ENCODE results near the gene ENOX1.

The ENOX1 gene

DNA sequence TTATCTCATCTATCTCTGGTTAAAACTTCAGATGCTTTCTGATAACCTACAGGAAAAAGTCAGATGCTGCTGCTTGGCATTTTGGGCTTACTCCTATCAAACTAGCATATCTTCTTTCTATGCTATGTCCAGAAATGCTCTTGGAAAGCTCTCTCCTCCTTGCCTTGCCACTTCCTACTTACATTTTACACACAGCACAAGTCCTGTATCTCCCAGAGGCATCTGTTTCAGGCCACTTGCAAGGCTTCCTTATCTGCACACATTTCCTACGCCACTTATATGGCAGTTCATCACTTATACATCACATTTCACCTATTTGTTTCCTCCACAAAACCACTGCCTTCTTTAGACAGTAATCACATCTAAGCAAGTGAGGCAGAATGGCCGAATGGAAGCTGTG lies 543.1 kb downstream of the ENOX1 start:
- H2AFZ ChIP-seq (ENCODE audit: low read length, unreplicated experiment), result no peak overlapping the region
- no peaks in the 10 kb centered on the region for H3K27me3 ChIP-seq (ENCODE audit: insufficient read depth, low read length)

DNA sequence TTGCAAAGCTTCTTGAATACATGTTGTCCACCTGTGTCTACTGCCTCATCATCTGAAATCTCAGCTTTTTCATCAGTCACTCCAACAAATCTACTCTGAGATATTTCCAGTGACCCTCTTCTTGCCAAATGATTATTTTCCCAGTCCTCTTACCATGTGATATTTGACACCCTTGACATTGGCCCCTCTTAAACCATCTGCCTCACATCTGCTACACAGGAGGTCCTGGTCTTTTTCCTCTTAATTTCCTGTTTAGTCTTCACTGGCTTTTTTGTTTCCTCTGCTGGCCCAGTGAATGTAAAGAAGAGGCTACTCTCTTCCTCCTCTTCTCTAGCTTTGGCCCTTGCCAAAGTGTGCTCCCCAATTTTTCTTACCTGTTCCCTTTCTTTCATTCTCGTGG lies 544.7 kb downstream of the ENOX1 start:
- Histone ChIP-seq H3K36me3 (ENCODE audit: insufficient read depth, low read length) (no peaks in the 10 kb centered on the region), H2AFZ (ENCODE audit: low read length, unreplicated experiment) (no peak overlapping the region), H3K27ac (ENCODE audit: low read depth, low read length) (no peak overlapping the region), H3K27me3 (ENCODE audit: insufficient read depth, low read length) (no peaks in the 10 kb centered on the region), H3K4me1 (ENCODE audit: control insufficient read depth, insufficient read depth, low read length, unreplicated experiment) (peaks cover 16% of the 10 kb centered on the region), H3K79me2 (ENCODE audit: control insufficient read depth, insufficient read depth, low read length, unreplicated experiment) (no peaks in the 10 kb centered on the region), H3K4me3 (ENCODE audit: low read depth, low read length) (no peak overlapping the region)

More for the DNA sequence above, 543.1 kb downstream of the ENOX1 start:
- Histone ChIP-seq H3K27ac (ENCODE audit: low read depth, low read length) (no peak overlapping the region), H3K4me1 (ENCODE audit: control insufficient read depth, insufficient read depth, low read length, unreplicated experiment) (peaks cover 16% of the 10 kb centered on the region), H3K4me3 (ENCODE audit: low read depth, low read length) (no peak overlapping the region), H3K36me3 (ENCODE audit: insufficient read depth, low read length) (no peaks in the 10 kb centered on the region), H3K79me2 (ENCODE audit: control insufficient read depth, insufficient read depth, low read length, unreplicated experiment) (no peaks in the 10 kb centered on the region)

DNA sequence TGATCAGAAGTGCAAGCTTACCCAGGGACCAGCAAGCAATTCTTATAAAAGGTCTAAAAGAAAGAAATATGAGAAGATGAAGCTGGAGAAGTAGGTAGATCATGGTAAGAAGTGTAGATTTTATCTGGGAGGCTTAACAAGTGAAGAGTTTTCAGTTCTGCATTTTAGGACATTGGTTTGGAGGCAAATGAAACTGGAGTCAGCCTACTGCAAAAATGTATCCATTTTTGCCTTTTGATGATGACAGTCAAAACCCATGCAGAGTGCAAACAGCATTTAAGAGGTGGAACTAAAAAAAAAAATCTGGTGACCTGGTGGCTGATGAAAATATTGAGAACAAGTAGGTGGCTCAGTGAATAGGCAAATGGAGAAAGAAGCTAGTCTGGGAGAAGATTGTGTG lies 546.5 kb downstream of the ENOX1 start:
- Histone ChIP-seq H3K79me2 (ENCODE audit: control insufficient read depth, insufficient read depth, low read length, unreplicated experiment) (no peaks in the 10 kb centered on the region), H2AFZ (ENCODE audit: low read length, unreplicated experiment) (no peak overlapping the region), H3K27ac (ENCODE audit: low read depth, low read length) (no peak overlapping the region)

DNA sequence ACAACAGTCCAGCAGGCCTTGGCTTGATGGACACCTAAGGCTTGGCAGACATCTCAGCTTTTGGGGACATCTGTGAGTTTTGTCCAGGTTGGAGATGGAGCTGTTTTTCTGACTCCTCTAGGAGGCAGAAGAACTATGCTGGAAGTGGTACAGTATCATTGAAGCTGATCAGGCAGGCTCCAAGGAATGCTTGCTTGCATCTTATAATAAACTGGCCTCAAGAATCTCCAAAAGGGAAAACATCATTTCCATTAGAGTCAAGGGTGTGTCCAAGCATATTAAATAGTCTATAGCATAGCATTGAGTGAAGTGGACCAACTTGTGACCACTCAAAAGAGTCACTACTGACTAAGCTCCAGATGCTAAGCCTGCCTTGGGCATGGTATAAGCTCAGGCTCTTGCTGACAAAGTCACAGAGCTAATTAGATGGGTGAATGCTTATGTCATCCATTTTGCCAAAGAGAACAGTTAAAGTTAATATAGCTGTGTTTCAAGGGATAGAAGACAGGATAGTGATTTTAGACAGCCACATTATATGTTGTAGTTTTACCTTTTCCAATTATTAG lies 547.4 kb downstream of the ENOX1 start:
- H3K4me1 ChIP-seq (ENCODE audit: control insufficient read depth, insufficient read depth, low read length, unreplicated experiment), result peaks cover under 1% of the 10 kb centered on the region
- no peak overlapping the region for H3K4me3 ChIP-seq (ENCODE audit: low read depth, low read length)
- no peak overlapping the region for H3K27ac ChIP-seq (ENCODE audit: low read depth, low read length)
- H3K36me3 ChIP-seq (ENCODE audit: insufficient read depth, low read length), result no peaks in the 10 kb centered on the region
- H3K79me2 ChIP-seq (ENCODE audit: control insufficient read depth, insufficient read depth, low read length, unreplicated experiment), result no peaks in the 10 kb centered on the region
- no peaks in the 10 kb centered on the region for H3K27me3 ChIP-seq (ENCODE audit: insufficient read depth, low read length)
- H2AFZ ChIP-seq (ENCODE audit: low read length, unreplicated experiment), result no peak overlapping the region

More for the DNA sequence above, 546.5 kb downstream of the ENOX1 start:
- Histone ChIP-seq H3K36me3 (ENCODE audit: insufficient read depth, low read length) (no peaks in the 10 kb centered on the region), H3K4me1 (ENCODE audit: control insufficient read depth, insufficient read depth, low read length, unreplicated experiment) (peaks cover 9% of the 10 kb centered on the region), H3K27me3 (ENCODE audit: insufficient read depth, low read length) (no peaks in the 10 kb centered on the region), H3K4me3 (ENCODE audit: low read depth, low read length) (no peak overlapping the region)

GRCh38 chr13:43238341-43239083 lies 548.3 kb downstream of the ENOX1 start:
- Histone ChIP-seq H3K36me3 (ENCODE audit: insufficient read depth, low read length) (no peaks in the 10 kb centered on the region), H3K27me3 (ENCODE audit: insufficient read depth, low read length) (no peaks in the 10 kb centered on the region), H3K27ac (ENCODE audit: low read depth, low read length) (no peak overlapping the region), H3K4me3 (ENCODE audit: low read depth, low read length) (no peak overlapping the region), H2AFZ (ENCODE audit: low read length, unreplicated experiment) (no peak overlapping the region), H3K79me2 (ENCODE audit: control insufficient read depth, insufficient read depth, low read length, unreplicated experiment) (no peaks in the 10 kb centered on the region), H3K4me1 (ENCODE audit: control insufficient read depth, insufficient read depth, low read length, unreplicated experiment) (peaks cover 2% of the 10 kb centered on the region)

DNA sequence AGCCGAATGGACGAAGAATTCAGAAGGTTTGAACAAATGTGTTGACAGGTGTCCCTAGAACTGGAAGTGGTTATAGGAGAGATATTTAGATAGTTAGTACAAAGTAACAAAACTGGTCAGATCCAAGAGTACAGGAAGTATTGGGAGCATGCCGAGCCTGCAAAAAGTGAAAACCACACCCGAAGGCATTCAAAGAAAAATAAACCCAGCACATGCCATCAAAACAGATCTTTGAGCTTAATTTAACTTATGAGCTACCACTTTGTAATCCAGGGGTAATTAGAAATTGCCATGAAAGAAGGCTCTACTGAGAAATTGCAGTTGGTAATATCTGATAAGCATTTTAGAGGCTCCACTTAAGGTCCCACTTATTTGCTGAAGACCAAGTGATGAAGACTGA lies 549.2 kb downstream of the ENOX1 start:
- Histone ChIP-seq H3K4me1 (ENCODE audit: control insufficient read depth, insufficient read depth, low read length, unreplicated experiment) (peaks cover 11% of the 10 kb centered on the region), H3K36me3 (ENCODE audit: insufficient read depth, low read length) (no peaks in the 10 kb centered on the region), H3K27ac (ENCODE audit: low read depth, low read length) (no peak overlapping the region), H3K27me3 (ENCODE audit: insufficient read depth, low read length) (no peaks in the 10 kb centered on the region), H2AFZ (ENCODE audit: low read length, unreplicated experiment) (no peak overlapping the region), H3K4me3 (ENCODE audit: low read depth, low read length) (no peak overlapping the region), H3K79me2 (ENCODE audit: control insufficient read depth, insufficient read depth, low read length, unreplicated experiment) (no peaks in the 10 kb centered on the region)

DNA sequence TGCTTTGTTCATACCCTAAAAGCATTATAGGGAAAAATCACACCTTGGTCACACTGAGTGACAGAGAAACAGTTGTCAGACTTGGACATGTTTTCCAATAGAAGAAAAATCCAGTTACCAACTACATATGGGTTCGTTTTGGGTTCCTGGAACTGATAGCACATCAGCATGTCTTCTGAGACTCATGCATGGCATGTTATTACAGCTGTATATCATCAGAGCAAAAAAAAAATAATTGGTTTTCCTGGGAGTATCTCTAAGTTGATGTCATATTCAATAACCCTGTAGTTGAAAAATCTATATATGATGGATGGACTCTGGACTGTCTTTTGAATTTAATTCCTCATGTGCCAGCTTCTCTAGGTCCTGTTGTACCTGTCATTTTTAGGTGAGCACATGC lies 551.7 kb downstream of the ENOX1 start:
- H3K4me1 ChIP-seq (ENCODE audit: control insufficient read depth, insufficient read depth, low read length, unreplicated experiment), result peaks cover 20% of the 10 kb centered on the region
- H3K4me3 ChIP-seq (ENCODE audit: low read depth, low read length), result no peak overlapping the region
- H3K79me2 ChIP-seq (ENCODE audit: control insufficient read depth, insufficient read depth, low read length, unreplicated experiment), result no peaks in the 10 kb centered on the region
- no peak overlapping the region for H2AFZ ChIP-seq (ENCODE audit: low read length, unreplicated experiment)
- H3K27ac ChIP-seq (ENCODE audit: low read depth, low read length), result no peak overlapping the region
- H3K36me3 ChIP-seq (ENCODE audit: insufficient read depth, low read length), result no peaks in the 10 kb centered on the region
- H3K27me3 ChIP-seq (ENCODE audit: insufficient read depth, low read length), result no peaks in the 10 kb centered on the region

DNA sequence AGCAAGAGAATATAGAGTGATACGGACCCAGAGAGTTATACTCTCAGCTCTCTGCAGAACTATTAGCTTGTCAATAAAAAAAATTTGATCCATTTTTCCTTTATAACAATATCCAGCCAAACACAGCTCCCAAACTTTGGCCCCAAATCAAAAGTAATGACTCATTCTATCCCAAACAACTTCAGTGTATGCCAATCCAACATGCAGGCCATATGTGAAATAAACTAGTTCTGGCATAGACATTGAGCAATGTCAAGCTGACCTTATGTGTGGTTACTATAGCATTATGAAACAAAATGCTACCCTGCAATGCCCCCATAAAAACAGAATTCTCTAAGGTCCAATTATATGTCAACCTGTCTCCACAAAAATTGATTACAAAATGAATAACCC lies 553.9 kb downstream of the ENOX1 start:
- Histone ChIP-seq H3K79me2 (ENCODE audit: control insufficient read depth, insufficient read depth, low read length, unreplicated experiment) (no peaks in the 10 kb centered on the region), H3K4me3 (ENCODE audit: low read depth, low read length) (no peak overlapping the region), H2AFZ (ENCODE audit: low read length, unreplicated experiment) (no peak overlapping the region), H3K27ac (ENCODE audit: low read depth, low read length) (peak overlapping the region; percentile 62), H3K36me3 (ENCODE audit: insufficient read depth, low read length) (no peaks in the 10 kb centered on the region), H3K4me1 (ENCODE audit: control insufficient read depth, insufficient read depth, low read length, unreplicated experiment) (peaks cover 31% of the 10 kb centered on the region), H3K27me3 (ENCODE audit: insufficient read depth, low read length) (no peaks in the 10 kb centered on the region)

GRCh38 chr13:43232144-43232872 lies 554.5 kb downstream of the ENOX1 start:
- Histone ChIP-seq H3K4me3 (ENCODE audit: low read depth, low read length) (no peak overlapping the region), H3K36me3 (ENCODE audit: insufficient read depth, low read length) (no peaks in the 10 kb centered on the region), H3K79me2 (ENCODE audit: control insufficient read depth, insufficient read depth, low read length, unreplicated experiment) (no peaks in the 10 kb centered on the region), H3K4me1 (ENCODE audit: control insufficient read depth, insufficient read depth, low read length, unreplicated experiment) (peaks cover 31% of the 10 kb centered on the region), H3K27me3 (ENCODE audit: insufficient read depth, low read length) (no peaks in the 10 kb centered on the region), H2AFZ (ENCODE audit: low read length, unreplicated experiment) (no peak overlapping the region), H3K27ac (ENCODE audit: low read depth, low read length) (peak overlapping the region; percentile 60)

DNA sequence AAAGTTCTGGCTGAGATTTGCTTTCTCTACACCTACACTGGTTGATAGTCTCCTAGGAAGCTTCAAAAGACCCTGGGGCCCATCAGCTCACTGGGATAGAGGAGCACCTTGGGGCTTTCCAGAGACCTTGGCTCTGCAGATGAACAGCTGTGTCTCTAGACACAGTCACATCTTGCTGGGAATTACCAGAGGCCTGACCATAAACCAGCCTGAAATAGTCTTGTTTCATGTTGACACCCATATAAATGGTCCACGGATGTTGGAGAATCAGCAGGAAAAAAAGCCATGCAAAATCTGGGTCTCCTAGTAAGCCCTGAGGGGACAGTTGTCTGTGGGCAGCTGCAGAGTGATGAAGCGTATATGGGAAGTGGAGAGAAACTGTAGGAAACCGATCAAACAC lies 555.8 kb downstream of the ENOX1 start:
- no peak overlapping the region for H3K4me3 ChIP-seq (ENCODE audit: low read depth, low read length)
- no peaks in the 10 kb centered on the region for H3K27me3 ChIP-seq (ENCODE audit: insufficient read depth, low read length)
- no peaks in the 10 kb centered on the region for H3K79me2 ChIP-seq (ENCODE audit: control insufficient read depth, insufficient read depth, low read length, unreplicated experiment)
- H3K27ac ChIP-seq (ENCODE audit: low read depth, low read length), result no peak overlapping the region
- H3K36me3 ChIP-seq (ENCODE audit: insufficient read depth, low read length), result no peaks in the 10 kb centered on the region
- H3K4me1 ChIP-seq (ENCODE audit: control insufficient read depth, insufficient read depth, low read length, unreplicated experiment), result peaks cover 31% of the 10 kb centered on the region
- no peak overlapping the region for H2AFZ ChIP-seq (ENCODE audit: low read length, unreplicated experiment)

- no peak overlapping the region for H3K4me3 ChIP-seq (ENCODE audit: low read depth, low read length)
- peak overlapping the region; percentile 15; the same call in 1 of the 2 replicates for H3K27ac ChIP-seq (ENCODE audit: low read depth, low read length)
- no peaks in the 10 kb centered on the region for H3K36me3 ChIP-seq (ENCODE audit: insufficient read depth, low read length)
- peaks cover 31% of the 10 kb centered on the region for H3K4me1 ChIP-seq (ENCODE audit: control insufficient read depth, insufficient read depth, low read length, unreplicated experiment)
- H2AFZ ChIP-seq (ENCODE audit: low read length, unreplicated experiment), result no peak overlapping the region
- H3K79me2 ChIP-seq (ENCODE audit: control insufficient read depth, insufficient read depth, low read length, unreplicated experiment), result no peaks in the 10 kb centered on the region
- no peaks in the 10 kb centered on the region for H3K27me3 ChIP-seq (ENCODE audit: insufficient read depth, low read length)
Measured at GRCh38 chr13:43229506-43229905, 557.3 kb downstream of the ENOX1 start.

All from ACC112 (cell line).